Ecto neural progenitor cell (in vitro differentiated cells): ENCODE results near the gene AKT3.

Source experiments
- DNase-seq: peaks from one replicate; pipeline ENCODE4 v3.0.0-alpha.2; 2018; ENCODE audit warnings: low spot score

AKT3 gene

DNA sequence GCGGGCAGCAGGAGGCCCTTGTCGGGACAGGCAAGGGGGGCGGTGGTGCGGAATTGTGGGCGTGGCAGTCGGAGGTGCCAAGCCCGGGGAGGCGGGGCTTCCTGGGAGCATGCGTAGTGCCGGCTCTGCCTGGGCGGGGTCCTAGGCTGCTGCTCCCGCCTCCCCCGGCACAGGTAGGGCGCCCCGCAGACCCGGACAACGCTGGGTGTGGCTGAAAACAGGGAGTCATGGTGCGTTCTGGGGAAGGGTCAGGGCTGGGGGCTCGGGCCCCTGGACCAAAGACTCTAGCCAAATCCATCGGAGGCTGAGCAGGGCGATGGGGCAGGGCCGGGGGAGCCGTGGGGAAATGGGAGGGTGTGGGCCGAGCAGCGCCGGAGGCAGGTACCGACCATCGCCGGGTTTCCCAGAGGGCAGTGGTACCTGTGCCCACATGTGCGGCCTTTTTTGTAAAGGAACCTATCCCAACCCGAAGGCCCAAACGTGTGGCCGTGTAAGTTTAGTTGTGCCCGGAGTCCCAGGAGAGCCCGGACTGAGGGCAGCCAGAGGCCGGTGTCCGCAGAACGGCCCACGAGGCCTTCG is 362.3 kb downstream of the AKT3 start:
- DNase-seq, result peak; percentile 71

DNA sequence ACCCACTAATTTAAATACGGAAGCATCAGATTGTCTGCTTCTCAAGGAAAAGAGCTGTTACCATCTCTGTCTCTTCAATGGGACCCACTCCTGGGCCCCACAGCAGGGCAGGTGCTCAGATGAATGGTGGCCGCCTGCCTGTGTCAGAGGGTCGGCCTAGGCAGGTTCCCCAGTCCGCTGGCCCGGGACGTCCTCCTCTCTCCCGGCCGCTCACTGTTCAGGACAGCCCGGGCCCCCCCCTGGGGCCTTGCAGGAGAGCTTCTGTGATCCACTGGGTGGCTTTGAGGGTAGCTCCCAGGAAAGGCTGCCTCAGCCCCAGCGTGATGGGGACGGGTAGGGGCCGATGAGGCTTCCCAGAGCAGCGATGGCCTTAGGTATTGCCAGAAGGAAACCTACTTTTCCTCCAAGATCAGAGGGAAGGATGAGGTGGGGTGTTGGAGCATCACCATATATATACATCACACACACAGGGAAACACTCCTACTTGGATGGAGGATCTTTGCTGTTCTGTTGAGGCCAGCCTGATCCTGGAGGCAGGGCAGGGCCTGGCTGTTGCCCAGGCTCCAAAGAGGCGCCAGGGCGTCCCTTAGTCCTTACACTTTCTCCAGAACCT is 362.9 kb downstream of the AKT3 start:
- DNase-seq, result no peak

DNA sequence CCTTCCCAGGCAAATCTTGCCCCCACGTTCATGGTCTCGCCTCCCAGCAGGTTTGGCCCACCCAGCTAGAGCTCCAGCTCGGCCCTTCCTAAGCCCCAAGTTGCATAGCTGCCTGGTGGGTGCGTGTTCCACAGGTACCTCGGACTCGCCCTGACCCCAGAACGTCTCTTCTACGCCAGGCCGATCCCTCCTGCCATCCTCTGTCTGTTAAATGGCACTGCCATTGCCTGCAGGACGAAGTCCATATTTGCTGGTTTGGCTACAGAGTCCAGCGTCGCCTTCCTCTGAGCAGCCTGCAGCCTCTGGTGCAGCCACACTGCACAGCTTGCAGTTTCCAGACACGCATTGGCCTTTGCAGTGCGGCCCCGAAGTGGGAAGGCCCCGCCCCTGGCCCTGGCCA is 366.1 kb downstream of the AKT3 start:
- DNase-seq, result no peak

DNA sequence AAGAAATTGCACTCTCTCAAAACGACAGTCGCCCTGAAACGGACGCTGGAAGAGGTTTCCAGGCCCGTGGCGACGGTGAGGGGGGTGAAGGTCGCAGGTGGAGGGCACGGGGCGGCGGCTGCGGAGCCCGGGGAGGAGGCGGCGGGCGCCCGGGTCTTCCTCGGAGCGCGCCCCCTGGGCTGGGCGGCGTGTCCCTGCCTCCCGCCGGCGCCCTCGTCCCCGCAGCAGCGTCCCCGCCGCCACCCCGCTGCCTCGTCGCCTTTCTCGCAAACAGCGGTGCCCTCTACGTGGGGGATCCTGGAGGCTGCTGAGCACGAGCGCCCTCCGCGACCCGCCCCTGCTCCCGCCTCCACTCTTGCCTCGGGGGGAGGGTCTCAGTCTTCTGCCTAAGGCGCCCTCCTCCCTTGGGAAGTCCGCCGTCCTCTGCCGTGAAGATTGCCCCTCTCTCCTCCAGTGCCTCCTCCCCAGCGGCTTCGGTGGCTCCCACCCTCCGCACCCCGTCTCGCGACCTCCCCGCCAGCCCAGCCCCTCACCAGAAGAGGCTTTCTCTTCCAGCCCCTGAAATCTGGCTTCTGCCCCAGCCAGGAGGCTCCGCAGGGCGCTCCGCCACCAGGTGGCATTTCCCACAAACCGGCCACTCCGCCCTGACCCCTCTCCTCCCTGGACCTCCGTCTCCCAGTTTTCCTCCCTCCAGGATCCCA is 366.8 kb downstream of the AKT3 start:
- peak; percentile 71 for DNase-seq

DNA sequence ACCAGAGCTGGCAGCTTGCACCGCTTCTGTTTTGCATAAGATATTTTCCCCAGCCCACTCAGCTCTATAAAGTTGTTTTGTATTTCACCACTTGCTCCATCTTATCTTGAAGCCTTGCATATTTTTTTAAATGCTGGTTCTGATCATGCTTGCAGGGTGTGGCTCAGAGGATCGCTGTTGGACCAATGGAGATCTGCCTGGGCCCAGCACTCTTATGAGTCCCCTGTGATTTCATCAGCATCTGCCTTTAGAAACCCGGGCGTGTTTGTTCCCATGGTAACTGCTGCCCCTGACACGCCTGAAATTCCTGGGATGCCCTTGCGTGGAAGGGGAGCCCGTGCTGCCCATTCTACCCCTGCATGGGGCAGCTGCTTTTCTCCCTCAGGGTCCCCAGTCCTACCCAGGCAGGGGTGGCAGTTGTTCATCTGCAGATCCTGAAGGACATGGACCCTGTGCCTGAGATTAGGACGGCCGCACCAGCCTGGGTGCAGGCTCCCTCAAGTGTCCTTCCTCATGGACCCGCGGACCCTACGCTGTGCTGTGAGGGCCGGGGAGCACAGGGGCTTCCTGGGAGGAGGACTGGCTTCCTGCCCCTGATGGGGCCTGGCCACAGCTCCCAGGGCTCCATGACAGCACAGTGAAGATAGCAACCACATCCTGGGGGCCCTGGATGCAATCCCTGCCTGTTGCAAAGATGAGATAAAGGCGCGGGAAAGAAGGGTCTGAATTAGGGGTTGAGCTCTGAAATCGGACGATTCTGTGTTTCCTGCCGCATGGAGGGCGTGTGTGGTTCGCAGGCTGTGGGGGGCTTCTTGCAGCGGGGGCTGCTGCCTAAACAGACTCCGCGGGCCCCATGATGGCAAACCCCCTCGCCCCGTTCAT is 367.7 kb downstream of the AKT3 start:
- no peak for DNase-seq

DNA sequence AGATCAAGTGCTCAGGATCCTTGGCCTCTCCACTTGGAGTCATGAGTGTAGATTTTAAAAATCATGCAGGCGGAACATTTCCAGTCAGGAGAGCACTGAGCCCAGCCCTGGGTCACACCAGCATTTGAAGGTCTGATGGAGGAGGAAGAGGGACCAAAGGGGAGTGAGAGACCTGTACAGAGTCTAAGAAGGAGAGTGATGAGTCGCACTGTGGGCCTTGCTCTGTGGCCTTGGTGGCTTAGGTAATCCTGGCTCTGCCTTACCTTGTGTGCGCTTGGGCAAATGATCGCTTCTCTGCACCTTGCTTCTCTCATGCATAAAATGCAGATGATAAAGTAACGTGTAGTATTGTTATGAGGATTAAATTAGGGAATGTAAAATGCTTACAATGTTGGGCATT is 368.9 kb downstream of the AKT3 start:
- DNase-seq, result no peak

DNA sequence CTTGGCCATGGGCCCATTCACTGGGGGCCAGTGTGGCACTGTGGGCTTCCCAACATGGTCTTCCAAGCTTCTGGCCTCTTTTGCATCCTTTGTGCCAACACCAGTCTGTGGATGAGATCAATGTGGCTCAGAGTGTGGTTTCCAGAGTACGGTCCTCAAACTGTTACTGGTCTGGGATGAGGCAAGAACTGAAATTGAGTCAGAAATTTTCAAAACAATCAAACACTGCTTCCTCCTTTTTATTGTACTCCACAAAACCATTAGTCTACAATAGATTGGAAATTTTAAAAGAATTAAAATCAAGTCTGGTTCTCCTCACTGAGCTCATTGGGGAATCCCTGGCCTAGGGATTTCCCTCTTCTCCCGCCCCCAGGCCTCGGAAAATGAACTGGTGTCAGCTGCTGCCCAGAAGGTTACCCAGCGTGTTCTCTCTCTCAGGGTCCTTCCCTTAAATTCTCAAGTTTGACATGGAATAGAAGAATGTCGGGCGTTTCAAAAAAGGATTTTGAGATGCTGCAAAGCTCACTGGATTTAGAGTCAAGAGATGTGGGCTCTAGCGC is 372.2 kb downstream of the AKT3 start:
- DNase-seq, result no peak

DNA sequence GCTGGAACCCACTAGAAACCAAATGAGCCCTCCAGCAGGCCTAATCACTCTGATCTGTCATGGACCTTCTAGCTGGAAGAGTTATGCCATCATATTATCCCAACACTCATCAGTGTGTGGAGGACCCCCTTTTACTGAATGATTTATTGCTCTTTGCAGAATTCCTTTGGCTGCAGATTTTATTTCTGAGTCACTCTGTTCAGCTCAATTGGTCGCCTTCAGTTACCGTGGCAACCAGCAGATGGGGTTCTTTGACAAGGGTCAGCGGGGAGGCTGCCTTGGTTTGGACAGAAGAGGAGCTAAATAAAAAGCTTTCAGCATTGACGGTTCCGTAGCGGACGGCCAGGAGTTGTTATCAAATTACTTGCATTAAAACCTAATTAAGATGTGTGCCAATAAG is 374.1 kb downstream of the AKT3 start:
- peak; percentile 65 for DNase-seq

DNA sequence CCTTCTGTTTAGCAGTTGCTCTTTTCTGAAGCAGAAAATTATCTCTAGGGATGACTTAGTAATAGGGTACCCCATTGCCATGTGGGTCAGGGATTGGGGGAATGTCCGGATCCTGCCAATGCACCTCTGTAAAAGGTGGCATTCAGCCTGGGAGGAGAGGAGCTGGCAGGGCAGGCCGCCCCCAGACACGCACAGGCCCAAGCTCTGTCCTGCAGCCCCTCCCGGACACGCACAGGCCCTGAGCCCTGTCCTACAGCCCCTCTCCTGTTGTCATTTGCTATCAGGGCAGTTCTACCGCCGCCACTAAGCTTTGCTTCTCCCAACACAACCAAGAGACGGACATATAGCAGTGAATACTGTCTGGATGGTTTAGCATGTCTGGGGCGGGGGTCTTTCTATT is 375.1 kb downstream of the AKT3 start:
- no peak for DNase-seq

DNA sequence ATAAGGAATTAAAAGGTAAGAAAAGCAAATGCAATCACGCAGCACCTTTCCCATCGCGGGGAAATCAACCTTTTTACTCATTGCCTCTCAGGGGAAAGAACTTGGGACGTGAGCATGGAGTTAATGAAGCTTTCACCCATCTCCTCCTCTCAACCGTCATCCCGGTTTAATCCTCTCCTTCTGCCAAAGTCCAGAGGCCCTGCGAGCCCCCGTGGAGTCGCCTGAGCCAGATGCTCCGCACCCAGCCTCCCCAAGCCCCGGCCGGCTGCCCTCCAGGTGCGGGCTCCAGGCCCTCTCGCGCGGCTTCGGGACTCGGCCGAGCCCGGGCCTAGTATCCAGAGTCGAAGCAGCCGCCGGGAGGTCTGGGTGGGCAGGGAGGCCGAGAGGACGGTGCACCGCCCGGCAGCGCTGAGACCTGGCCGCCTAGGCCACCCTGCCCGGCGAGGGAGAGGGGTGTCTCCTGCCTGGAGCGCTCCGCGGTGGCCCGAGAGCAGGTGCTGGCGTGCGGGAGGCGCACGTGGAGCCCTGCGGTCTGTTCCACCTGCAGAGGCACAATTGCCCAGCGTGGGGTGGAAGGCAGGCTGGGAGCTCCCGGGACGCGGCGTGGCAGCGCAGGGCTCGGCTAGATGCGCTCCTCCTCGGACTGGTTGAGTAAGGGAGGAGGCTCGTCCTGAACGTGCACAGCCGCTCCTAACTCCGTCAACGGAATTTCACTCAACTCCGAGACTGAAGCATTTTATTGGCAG is 375.7 kb downstream of the AKT3 start:
- DNase-seq, result peak; percentile 62

DNA sequence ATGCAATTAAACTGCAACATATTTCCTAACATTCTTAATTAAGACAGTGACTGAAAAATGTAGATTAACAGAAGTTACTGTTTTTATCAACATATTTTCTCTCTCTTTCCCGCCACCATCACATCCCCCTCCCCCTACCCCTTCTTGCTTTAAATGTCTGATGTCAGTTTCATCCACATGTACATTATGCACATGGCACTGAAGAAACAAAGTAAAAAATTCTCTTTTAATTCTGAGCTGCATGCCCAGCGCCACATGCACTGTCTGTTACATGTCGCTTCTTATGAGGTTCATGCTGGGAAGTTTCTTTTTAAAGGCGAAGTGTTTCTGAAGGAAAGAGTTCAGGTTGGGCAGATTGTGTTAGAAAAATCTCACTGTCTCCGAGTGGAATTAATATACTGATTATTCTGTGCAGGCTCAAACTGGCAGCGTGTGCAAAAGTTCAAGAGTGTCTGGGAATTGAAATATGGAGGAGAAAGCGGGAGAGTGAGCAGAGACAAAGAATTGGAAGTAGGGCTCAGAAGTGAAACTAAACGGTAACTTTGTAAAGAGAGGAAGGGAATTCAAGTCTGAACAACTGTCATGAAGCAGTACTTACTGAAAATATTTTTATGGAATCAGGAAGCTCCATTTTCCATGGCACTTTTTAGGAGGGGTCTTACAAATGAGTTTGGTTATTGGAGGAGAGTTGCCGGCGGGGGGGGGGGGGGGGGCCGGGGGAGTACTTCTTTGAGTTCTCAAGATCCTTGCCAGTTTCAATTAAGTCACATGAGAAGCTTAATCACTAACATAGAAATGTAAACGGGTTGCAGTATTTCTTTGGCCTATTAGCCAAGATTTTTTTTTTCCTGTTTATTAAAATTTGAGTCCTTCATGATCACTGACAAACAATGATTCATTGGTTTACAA is 376.6 kb downstream of the AKT3 start:
- DNase-seq, result no peak

DNA sequence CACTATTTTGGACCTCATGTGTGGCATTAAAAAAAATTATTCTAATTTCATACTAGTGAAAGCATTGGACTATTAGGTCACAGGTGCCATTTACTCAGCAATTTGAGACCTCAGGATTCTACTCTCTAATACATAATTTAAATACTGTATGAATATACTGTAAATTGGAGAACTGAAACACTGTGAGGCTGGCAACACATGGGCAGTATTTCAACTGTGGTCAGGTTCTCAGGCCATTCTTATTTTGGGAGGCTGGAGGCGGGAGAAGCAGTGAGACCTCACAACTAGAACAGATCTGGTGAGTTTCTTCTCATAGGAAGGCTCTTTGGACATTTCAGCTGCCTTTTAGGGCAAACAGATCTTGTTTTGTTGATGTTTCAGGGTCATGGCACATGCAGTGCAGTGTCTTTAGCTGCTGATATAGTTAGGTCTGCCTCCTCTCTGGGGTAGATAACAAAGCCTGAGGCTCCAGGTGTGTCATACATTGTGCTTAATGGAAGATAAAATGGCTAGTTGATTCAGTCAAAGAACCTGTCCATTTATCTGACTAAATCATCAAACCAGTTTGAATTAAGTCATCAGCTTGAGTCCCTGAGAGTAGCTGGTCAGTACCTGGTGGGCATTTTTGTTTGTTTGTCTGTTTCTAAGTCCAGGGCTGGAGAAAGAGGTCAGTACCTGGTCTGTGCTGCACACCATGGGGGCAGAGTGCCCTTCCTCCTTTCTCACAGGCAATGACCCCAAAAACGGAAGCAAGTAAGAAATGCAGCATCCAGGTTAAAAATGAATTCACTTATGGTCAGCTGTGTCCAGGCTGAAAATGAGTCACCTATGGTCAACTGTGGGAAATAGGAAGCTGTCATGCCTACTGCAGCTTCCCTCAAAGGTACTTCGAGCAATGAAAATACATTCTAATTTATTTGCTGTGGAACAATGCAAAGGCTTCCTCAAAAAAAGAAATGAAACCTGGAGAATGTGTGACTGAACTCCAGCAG is 378.0 kb downstream of the AKT3 start:
- no peak for DNase-seq

DNA sequence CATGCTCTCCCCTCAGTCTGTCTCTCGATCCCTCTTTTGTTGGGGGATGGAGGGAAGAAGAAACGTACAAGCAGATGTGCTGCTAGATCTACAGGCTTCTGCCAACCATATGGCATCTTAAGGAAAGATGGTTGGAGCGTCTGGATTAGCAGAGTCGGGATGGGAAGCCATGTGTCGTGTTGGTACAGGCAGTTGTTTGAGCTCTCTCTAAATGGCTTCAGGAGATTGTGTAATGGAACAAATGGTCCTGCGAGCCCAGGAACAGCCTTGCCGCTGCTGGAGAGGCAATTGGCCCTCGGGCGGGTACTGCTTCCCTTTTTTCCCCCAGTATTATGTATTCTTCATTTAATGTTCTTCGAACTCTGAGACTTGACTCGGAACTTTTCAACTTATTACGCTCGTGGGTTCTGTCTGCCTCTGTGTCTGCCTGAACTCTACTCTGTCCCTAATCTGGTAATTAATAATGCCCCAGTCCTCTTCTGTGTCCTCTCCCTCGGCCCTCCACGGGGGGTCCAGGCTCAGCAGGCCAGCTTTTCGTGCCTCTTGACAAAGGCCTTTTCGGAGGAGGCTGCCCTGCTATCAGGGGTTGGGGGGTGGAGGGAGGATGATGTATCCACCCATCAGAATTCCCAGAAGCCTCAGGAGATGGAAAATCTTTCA is 378.9 kb downstream of the AKT3 start:
- no peak for DNase-seq

DNA sequence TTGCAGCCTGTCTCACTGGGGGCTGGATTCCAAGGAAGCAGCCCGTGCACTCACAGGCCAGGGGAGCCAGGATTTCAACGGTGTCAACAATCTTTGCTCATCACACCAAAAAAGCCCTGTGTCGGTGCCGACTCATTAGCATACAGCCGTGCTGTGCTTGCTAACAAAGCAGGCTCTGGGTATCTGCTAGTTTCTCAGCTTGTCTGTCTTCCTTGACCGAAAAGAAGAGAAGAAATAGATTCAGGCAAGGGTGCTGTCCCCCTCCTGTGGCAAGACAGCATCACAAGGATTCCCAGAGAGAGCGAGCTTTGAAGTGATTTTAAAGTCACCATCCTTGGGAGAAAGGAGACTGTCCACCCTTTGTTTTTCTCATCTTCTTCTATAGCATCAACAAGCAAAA is 379.5 kb downstream of the AKT3 start:
- DNase-seq, result no peak

DNA sequence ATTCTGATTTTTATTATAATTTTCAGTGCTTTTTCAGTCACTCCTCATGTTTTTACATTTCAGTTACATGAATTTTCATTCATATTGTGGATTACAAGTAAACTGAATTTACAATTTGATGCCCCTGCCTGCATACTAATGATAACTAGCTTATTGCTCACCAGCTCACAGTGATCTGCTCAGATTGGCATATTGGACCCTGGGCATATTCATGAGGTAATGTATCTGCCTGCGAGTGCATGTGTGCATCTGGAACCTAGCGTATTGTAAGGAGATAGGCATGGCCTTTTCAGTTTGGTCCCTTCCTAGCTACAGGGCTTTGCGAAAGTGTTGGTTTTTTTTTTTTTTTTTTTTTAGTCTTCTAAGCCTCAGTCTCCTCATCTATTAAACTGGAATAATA is 380.5 kb downstream of the AKT3 start:
- DNase-seq, result no peak

DNA sequence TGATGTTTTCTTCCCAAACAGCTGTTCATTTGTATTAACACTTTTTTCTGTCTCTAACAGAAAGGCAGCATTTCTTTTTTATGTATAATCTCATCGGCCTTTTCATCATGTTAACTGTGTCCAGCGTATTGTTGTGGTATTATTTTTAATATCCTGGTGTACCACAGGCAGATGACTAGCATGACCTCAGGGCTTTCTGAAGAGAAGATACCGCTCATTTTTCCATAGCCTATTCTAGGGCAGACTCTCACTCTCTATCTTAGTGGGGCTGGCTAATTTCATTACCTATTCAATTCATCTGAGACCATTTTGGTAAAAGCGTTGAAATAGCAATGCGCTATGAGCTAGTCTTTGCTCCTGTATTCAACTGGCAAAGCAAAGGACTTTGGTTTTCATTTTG is 384.3 kb downstream of the AKT3 start:
- no peak for DNase-seq

DNA sequence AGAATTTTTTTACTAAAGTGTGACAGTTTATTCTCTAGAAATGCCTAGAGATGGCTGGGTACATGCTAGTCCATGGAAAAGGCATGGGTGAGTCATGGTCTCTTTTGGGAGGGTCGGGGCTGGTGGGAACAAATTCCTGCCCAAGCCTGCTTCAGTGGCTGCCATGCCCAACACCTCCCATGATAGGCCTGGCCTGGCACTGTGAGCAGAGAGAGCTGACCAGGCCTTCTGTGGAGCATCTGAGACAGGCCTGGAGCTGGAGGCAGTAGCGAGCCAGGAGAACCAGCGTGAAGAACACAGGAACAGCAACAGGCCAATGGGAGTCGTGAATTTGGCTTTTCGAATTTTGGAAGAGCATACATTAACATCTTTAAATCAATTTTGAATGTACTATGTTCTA is 385.0 kb downstream of the AKT3 start:
- peak; percentile 34 for DNase-seq

DNA sequence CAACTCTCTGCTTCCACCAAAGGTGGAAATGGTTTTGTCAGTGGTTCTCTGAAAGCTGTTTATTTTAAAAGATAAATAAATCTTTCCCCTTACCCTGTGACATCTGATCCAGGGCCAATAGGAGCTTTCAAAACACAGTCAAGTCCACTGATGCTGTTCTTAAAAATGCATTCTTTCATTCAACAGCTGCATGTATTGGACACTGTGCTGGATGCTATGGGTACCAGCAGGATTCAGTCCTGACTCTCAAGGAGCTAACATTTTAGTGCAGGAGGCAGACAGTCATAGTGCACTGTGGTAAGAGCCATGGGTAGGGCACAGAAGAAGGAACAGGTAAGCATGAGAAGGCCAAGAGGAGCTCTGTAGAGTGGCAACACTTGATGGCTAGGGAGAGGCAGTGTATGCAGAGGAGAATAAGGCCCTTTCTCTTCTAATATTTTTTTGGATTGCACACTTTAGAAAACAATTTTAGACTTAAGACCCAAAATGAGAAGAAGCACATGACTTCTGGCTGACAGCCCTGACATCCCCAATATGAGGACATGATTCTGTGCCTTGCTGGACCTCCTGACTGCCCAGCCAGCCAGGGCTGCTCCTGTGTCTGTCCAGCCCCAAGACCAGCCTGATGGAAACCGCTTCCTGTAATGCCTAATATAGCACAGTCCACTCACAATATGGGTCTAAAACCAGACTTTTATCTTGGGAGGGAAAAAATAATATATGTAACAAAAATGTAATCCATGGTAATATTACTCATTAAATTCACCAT is 386.9 kb downstream of the AKT3 start:
- DNase-seq, result no peak
